Endometrial microvascular endothelial cells (primary cell): ENCODE results near the gene PNCK. TPM values are rescaled to one million over a fixed set of nuclear protein-coding genes. Genes with fewer than 3 reads are reported as not detected.

Source experiments
- in situ Hi-C: cut with HindIII; loops from 2 replicates; pipeline ENCODE4 v1.10.0; 2017; ENCODE audit warnings: low sequenced_read_pairs, low pct_unique_long_range_greater_than_20kb; ENCODE audit errors: inconsistent ontology term
- total RNA-seq: library from RNA; depleted of rRNA; stranded (reverse); fragments of >200 nt; gene quantifications from one replicate; pipeline ENCODE4 v1.2.3, GENCODE V29; 2015; ENCODE audit errors: inconsistent ontology term

PNCK gene
- total RNA-seq, 1 donor from 2014 or later = not detected

DNA sequence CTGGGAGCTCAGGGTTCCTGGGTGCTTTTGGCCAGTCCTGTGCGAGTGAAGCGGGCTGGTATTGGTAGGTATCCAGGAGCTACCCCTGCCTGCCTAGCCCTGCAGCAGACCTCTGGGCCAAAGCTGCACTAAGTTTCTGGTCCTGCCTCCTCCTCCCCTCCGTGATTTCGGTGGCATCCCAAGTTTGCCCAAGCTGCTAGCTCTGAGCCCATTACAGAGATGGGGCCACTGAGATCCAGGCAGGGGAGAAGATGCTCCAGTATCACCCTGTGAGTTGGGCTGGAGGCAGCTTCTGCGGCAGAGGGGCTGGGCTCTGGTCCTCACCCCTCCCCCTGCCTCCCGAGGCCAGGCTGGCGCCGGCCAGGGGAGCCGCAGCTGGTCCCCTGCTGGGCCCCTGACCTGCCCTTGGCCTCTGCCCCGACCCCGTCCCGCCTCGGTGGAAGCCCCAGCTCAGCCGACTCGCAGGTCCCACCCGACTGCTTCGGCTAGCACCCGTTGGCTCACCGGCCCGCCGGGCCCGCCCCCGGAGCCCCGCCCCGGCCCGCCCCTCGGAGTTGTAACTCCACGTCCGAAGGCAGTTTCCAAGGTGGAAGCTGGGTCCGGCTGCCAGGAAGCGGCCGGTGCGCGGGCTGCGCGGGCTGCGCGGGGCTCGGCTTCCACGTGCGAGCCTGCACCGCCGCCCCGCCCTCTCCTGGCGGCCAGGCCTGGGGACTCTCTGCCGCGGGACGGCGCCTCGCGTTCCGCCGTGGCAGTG lies 26.8 kb downstream of the PNCK start, which contains the start of gene DUSP9:
Gene DUSP9 (plus strand): TSS at position 584 of the 754 bp plus-strand sequence. CDS start 751 bp downstream, outside the sequence.
- in situ Hi-C loops = no loop called here

DNA sequence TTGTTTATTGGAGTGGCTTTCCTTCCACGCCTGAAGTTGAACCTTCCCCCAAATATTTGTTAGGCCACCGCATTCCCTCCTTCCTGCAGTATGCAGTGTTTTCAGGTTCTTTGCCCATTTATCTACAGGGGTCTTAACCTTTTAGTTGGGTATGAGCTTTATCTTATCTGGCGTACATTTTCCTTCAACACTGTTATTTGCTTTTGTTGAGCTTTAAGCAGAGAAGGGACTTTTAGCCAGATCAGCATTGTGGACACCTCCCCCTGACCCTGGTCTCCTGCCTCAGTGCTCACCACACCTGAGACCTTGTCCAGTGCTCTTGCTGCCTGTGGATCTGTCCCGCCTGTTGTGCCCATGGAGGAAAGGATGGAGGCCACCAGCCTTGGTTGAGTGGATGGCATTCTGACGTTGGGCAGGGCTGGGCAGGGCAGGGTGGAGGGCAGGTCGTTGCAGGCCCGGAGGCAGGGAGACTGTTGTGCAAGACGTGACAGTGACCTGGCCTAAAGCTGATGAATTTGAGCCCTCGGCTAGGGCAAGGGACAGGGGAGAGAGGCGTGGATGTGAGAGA lies 27.6 kb downstream of the PNCK start:
- in situ Hi-C loops = no loop called here

DNA sequence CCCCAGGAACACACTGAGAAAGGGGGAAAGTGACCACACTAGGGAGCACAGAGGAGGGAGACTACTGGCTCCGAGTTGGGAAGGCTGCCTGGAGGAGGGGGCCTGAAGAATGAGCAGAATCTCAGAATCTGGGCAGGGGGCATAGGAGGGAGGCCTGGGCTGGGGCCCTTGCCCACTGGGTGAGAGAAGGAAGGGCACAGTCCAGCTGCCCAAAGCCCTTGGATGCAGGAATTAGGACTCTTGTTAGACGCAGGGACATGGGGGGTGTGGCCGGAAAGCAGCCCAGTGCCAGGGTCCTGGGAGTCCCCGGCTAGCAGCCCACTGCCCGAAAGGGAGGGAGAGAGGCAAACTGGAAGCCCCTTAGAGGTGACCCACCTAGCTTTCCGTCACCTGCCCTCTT lies 28.5 kb downstream of the PNCK start:
- in situ Hi-C loops = no loop called here

DNA sequence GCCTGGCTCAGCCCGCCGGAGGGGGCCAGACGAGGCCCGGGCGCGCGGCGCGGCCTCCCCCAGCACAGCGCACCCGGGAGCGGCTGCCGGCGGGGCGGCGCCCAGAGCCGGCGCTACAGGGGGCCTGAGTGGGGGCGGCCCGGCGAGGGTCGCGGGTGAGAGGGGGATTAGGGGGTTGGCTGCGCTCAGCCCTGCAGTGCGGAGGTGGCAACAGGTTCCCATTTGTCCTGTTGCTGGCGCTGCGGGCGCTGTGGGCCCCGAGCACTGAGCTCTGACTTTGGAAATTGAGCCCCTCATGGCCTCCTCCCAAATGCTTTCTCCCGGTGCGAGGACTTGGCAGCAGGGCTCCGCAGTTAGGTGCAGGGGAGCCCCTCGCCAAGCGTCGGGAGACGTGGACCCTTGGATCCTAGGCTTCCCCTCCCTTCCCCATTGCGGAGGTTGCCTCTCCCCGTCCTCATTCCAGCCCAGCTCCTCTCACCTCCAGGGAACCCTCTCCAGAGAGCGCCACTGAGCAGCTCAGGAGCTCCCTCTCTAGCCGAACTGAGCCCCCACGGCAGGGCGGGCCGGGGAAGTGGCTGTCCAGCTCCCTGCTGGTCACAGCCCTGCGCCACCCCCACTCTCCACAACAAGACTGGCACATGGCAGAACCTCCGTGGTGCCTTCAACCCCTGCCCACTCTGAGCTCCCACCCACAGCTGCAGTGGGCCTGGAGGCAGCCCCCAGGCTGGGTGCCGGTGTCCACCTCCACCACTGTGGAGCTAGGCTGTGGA lies 29.1 kb downstream of the PNCK start:
- in situ Hi-C loops = no loop called here

DNA sequence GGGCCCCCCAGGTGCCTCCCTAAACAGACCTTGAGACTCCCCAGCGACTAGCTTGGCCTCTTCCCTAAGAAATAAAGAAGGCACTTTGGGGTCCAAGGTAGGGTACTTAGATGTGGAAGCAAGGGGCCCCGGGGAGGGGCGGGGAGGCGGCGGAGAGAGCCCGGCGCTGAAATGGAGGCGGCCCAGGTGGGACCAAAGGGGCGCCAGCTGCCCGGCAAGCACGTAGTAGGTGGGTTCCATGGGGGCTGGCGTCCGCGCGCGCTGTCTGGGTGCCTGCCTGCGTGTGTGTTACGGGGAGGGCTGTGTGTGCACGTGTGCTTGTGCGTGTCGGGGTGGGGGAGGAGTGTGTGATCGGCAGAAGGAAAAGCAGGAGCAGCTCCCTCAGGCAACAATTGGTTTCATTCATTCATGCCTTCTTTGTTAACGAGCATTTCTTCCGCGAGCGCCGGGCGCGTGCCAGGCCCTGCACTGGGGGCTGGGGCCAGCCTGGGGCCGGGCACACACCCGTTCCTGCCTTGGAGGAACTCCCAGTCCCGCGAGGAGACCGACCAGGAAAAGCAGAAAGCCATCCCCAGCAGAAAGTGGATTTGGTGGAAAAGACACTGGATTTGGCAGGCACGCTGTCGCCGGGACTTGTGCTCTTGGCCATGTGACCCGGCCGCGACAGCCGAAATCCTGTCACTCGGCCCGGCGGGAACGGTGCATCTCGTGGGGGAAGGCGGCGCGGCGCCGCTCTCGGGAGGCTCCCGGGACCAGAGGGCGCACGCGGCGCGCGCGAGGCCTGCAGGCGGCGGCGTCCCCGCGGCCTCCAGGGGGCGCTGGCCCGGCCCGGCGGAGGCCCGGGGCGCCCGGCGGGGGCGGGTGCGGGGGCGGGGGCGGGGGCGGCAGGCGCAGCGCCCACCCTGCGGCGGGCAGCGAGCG lies 29.9 kb downstream of the PNCK start:
- in situ Hi-C loops = no loop called here

DNA sequence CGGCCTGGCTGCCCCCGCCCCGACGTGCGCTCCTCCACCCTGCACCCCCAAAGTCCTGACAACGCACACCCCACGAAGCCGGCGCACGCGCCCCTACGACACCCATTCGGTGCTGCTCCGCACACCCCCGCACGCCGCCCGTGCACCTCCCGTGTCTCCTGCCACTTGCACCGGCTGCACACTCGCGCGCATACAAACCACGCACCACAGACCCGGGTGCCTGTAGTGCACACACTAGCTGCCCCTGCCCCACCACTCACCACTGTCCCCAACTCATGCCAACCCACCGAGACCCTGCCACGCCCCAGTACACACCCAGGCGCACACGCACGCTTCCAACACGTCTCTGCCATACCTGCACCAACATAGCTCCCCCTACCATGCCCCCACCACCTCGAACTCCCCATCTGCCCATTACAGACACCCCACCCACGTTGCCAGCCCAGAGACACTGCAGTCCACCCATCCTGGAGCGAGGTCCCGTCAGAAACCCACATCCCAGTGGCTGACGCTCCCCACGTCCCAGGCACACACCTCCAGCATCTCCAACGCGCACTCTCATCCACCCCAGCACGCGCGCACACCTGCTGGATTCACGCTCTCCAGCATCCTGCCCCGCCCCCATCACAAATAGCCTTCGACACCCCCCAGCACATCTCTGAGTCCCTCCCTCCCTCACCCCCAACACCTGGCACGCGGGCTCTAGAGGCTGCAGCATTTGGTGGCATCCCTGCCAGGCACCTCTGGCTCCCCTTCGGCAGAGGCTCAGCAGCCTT lies 30.8 kb downstream of the PNCK start:
- in situ Hi-C loops = no loop called here

DNA sequence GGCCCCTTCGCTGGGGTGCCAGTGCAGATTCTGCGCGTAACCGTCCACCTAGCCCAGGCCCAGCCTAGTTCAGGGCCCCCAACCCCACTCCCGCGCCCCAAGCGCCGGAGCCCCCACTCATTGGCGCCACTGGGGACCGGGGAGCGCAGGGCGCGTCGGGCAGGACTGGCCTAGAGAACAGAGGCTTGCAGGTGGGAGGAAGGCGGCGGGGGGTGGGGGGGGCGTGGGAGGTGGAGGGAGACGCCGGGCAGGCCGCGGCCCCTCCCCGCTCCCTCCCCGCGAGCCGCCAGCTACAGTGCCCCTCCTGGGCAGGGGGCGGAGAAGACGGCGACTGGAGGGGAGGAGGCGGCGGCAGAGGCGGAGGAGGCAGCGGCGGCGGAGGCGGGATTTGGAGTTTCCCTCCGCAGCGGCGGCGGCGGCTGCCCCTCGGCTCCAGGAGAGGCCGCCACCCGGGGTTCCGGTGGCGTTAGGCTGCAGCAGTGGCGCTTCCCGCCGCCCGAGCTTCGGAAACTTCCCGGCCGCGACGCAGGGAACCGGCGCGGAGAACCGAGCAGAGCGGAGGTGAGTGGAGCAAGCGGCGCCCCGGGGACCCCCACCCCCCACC lies 31.5 kb downstream of the PNCK start:
- in situ Hi-C loops = no loop called here

DNA sequence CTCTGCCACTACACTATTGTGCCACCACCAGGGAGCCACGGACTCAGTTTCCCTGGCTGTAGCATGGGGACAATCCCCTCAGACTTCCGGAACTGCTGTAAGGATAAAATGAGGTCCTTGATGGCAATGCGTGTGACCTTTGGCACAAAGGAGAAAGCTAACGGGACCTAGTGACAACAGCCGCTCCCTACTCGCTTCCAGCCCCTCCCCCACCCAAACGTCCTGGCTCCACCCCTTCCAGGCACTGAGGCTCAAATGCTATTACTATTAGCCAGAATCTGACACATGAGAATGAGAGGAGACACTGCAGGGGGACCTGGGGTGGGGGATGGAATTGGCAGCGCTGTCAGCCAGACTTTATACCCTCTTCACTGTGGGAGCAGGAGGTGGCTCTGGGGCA lies 32.0 kb downstream of the PNCK start:
- in situ Hi-C loops = no loop called here

DNA sequence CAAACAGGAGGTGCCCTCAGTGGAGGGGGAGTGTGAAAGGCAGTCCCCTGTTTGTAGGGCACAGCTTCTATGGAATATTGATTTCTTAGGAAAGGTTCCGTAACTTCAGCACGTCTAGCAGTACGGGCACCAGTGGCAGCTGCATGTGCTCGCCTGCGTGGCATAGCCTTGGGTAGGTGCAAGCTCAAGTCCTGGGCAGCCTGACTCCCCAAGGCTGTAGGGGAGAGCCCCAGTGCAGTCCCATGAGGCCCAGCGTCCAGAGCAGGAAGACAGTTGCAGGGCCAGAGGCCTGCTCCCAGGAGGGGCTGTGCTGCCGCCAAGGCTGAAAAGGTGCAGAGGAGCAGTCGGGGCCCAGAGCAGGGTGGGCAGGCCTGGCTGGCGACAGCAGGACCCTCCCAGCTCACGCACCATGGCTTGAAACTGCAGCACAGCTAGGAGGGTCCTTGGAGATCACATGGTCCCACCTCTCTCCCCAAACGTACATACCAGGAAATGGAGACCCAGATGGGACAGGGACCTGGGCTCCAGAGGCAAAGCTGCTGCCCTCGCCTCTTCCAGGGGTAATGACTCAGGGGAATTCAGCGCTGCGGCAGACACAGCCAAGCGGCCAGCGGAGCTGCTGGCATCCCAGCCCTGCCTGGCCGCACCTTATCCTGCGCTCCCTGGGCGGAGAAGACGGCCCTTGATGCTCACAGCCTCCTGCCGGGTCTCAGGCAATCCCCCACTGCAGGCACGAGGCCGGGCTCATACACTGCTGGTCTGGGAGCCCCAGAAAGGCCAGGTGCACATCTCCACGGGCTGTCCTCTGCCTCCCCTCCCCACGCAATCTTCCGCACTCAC lies 32.7 kb downstream of the PNCK start:
- in situ Hi-C loops = no loop called here

DNA sequence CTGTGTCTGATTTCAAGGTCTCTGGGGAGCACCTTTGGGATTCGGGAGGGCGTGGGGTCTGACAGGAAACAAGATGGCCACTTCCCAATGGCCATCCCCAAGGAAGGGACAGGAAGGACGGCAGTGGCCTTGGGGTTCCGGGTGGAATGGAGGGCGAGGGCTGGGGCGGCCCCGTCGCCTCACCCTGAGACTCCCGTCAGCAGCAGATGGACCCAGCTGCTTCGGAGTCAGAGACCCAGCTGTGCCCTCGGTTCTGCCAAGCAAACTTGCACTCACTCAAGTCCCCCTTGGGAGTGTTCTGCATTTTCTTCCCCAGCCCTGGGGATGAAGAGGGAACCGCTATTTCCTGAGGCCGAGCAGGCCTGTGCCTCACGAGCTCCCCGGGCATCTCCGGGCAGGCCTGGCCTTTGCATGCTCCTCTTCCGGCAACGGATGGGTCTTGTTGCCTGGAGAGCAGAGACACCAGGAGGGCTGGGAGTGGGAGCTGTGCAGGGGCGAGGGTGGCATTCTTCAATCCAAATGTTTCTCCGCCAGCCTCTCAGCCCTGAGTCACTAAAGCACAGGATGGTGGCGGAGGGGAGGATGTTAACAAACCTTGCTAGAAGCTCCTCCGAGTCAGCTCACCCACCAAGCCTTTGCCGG lies 33.4 kb downstream of the PNCK start:
- in situ Hi-C loops = no loop called here

DNA sequence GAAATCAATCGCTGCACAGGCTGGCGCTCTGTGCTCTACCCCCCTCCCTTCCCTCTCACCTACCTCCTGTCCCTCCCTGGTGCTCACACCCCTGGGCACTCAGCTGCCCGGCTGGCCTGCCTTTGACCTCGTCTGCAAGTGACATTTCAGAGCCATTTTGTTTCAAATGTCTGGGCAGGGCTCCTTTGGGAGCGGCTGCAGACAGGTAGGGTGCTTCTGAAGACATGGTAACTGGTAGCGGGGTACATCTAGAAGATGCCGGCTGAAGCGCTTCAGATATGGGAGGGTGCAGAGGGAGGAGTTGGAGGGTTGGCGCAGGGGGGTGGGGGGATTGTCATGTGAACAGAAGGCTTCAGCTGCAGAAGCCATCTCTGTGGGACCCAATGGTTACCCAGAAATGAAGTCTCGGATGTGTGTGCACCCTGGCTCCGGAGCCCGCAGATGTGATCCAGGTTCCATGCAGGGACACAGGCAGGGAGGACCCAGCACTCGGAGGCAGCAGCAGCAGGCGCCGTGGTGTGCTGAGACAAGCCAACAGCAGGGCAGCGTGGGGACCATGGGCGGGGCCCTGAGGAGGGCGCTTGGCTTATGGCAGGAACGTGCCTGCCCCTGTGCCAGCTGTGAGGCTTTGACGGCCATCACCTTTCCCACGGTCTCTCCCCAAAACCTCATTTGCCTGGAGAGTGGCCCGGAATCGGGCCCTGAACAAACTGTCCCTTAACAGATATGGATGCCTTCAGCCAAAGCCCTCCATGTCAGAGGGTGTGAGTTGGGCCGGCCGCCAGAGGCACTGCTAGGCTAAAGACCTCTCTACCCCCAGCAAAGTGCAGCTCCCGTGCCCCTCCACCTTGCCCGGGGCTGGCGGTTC lies 34.2 kb downstream of the PNCK start:
- in situ Hi-C loops = no loop called here

DNA sequence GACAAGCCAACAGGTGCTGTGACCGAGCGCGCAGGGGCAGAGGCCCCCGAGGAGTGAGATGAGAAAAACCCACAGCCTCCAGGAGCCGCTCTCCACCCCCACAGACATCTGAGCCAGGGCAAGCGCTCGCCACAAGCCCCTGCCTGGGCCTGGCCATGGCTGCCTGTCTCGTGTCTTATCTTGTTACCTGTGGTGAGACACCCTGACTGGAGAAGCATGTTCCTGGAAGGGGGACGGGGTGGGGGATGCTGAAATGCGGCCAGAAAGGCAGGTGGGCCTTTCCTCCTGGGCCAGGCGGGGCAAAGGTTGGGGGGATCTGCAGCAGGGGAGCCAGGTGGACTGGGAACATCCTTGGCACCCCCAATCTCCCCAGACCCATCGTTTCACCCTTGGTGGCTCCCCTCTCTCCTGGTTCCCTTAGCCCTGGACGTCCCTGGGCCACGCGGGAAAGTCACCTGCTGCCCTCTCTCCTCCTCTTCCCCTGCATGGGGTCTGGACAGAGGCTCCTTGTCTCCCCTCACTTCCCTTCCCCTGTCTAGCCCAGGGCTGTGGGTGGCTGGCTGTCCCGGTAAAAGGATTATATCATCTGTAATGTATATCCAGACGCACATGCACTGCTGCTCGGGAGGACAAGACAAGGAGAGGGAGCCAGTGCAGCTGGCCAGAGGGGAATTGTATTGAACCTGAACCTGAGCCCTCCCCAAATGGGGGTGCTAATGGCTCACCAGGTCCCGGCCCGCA lies 35.0 kb downstream of the PNCK start:
- in situ Hi-C loops = no loop called here

DNA sequence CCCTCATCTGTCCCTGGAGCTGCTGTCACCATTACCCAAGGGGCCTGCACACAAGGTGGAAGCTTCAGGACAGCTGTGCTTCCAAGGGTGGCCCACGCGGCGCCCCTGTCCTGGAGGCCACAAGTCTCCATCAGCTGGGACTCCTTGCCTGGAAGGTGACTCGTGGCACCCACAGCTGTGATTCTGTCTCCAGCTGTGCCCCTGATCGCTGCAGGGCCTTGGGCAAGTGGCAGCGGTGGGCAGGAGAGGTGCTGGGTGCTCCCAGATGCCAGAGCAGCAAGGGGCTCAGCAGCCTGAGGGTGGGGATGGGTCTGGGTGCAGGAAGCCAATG lies 35.6 kb downstream of the PNCK start:
- in situ Hi-C loops = no loop called here

DNA sequence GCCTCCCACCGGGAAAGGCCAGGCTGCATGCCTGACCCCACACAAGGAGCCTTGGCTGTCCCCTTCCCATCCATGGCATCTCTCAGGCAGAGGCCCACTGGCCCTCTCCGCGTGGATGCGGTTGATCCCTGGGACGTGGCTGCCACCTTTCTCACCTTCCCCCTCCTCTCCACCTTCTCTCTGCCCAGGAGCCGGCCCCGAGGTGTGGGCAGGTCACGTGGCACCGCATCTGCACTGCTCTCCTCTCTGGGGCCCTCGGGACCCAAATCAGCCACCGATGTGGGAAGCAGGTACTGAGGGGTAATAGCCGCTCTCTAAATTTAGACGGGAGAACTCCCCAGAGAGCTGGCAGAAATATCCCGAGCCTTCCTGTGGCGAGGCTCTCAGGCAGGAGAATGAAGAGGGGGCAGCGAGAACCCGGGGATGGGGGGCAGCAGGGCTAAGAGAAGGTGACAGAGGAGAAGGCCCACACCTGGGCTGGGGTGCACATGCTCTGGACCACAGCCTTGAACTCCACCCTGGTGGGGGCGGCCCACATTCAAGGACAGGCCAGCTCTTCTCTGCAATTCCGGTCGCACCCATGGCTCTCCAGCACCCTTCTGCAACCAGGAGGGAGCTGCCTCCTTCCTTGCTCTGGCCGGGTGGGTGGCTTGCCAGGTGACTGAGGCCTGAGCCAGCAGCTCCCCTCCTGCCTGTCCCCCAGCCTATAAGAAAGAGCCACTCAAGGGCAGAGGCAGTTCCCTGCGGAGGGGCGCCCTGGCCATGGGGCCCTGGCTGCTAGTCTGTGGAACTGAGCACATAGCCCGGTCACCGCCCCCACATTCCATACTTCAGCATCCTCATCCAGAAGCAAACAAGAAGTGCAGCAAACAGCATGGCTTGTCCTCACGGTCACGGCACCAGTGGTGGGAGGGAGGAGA lies 36.2 kb downstream of the PNCK start:
- in situ Hi-C loops = no loop called here
